IMR-90 (cell line): ENCODE data around the gene ENTPD3. TPM values are rescaled to one million over a fixed set of nuclear protein-coding genes. Genes with fewer than 3 reads are reported as not detected.
A peak's percentile ranks its signal among the peaks of the same experiment; 100 is the strongest.

Source experiments
- ATAC-seq: fragments of 200-7000 bp; cut with Tn5 transposase; 2 replicates; pipeline ENCODE4 v1.9.1; 2020; ENCODE audit warnings: low read depth, mild to moderate bottlenecking, moderate library complexity
- BruUV-seq: library from RNA; stranded (reverse); fragments of 400-500 nt; replicated peaks from 2 replicates; lab custom pipeline; 2021; lab: Mats Ljungman, UMichigan
- CTCF ChIA-PET: fragments of 300-600 bp; formaldehyde crosslinking; extraction: SDS; loops from one replicate; lab custom pipeline; 2021; ENCODE audit warnings: antibody characterized with exemption; lab: Yijun Ruan, JAX
- POLR2A ChIA-PET: fragments of 300-600 bp; sonication (Branson Sonifier 250); formaldehyde crosslinking; loops from one replicate; lab custom pipeline; 2022; ENCODE audit warnings: antibody characterized with exemption; ENCODE audit not compliant: unreplicated experiment; lab: Charles Lee
- DNase-seq: peaks from one replicate; pipeline ENCODE4 v3.0.0; 2013
- H2AFZ ChIP-seq: replicated peaks from 2 replicates; pipeline ENCODE3; 2013; ENCODE audit warnings: low read length, mild to moderate bottlenecking; ENCODE audit not compliant: poor library complexity
- H2AK5ac ChIP-seq: 2 replicates; pipeline ENCODE4 v1.6.1; 2013; ENCODE audit warnings: low read depth, low read length, inconsistent platforms
- H2AK9ac ChIP-seq: replicated peaks from 2 replicates; pipeline ENCODE3; 2013; ENCODE audit warnings: mild to moderate bottlenecking, low read depth, low read length, moderate library complexity; ENCODE audit not compliant: poor library complexity
- H2BK120ac ChIP-seq: 2 replicates; pipeline ENCODE4 v1.6.1; 2013; ENCODE audit warnings: low read depth, low read length, inconsistent platforms
- H2BK15ac ChIP-seq: 3 replicates; pipeline ENCODE4 v1.6.1; 2013; ENCODE audit warnings: low read depth, low read length, inconsistent platforms
- H2BK20ac ChIP-seq: 2 replicates; pipeline ENCODE4 v1.6.1; 2013; ENCODE audit warnings: low read depth, mild to moderate bottlenecking, inconsistent platforms, low read length, moderate library complexity
- H2BK5ac ChIP-seq: 2 replicates; pipeline ENCODE4 v1.6.1; 2013; ENCODE audit warnings: mild to moderate bottlenecking, low read depth, low read length, inconsistent platforms; ENCODE audit not compliant: poor library complexity, severe bottlenecking
- H3K14ac ChIP-seq: replicated peaks from 2 replicates; pipeline ENCODE4 v1.6.1; 2013; ENCODE audit warnings: low read depth, low read length, inconsistent platforms
- H3K18ac ChIP-seq: 2 replicates; pipeline ENCODE4 v1.6.1; 2013; ENCODE audit warnings: low read depth, low read length, control low read depth
- H3K23ac ChIP-seq: 2 replicates; pipeline ENCODE4 v1.6.1; 2013; ENCODE audit warnings: low read depth, low read length, inconsistent platforms
- H3K27ac ChIP-seq: 2 replicates; pipeline ENCODE4 v1.5.1; 2013; ENCODE audit warnings: mild to moderate bottlenecking, control low read depth, low read length; ENCODE audit not compliant: insufficient read depth
- H3K27me3 ChIP-seq: 2 replicates; pipeline ENCODE4 v1.6.1; 2013; ENCODE audit warnings: low read length; ENCODE audit not compliant: control insufficient read depth, insufficient read depth
- H3K36me3 ChIP-seq: 2 replicates; pipeline ENCODE4 v1.6.1; 2013; ENCODE audit warnings: low read length, mixed read lengths; ENCODE audit not compliant: control insufficient read depth, insufficient read depth
- H3K4ac ChIP-seq: 2 replicates; pipeline ENCODE4 v1.6.1; 2013; ENCODE audit warnings: low read depth, low read length, inconsistent platforms
- H3K4me1 ChIP-seq: 2 replicates; pipeline ENCODE4 v1.6.1; 2013; ENCODE audit warnings: low read length, mixed read lengths; ENCODE audit not compliant: control insufficient read depth, insufficient read depth
- H3K4me2 ChIP-seq: 2 replicates; pipeline ENCODE4 v1.6.1; 2013; ENCODE audit warnings: low read depth, mild to moderate bottlenecking, control low read depth, low read length, moderate library complexity
- H3K4me3 ChIP-seq: 2 replicates; pipeline ENCODE4 v1.5.1; 2013; ENCODE audit warnings: low read depth, mild to moderate bottlenecking, control low read depth, low read length, moderate library complexity; ENCODE audit not compliant: insufficient read depth
- H3K56ac ChIP-seq: 2 replicates; pipeline ENCODE4 v1.6.1; 2013; ENCODE audit warnings: low read length, inconsistent platforms; ENCODE audit not compliant: insufficient read depth; ENCODE audit errors: extremely low read depth
- H3K79me1 ChIP-seq, 2 experiments: 2 replicates each; pipeline ENCODE4 v1.6.1; 2013; ENCODE audit warnings: low read length in 2 of 2, inconsistent platforms in 1 of 2, low read depth in 1 of 2
- H3K9ac ChIP-seq: 2 replicates; pipeline ENCODE4 v1.6.1; 2013; ENCODE audit warnings: low read depth, low read length, control low read depth
- H3K9me1 ChIP-seq: 2 replicates; pipeline ENCODE4 v1.6.1; 2013; ENCODE audit warnings: low read length, inconsistent platforms; ENCODE audit not compliant: insufficient read depth
- H3K9me3 ChIP-seq: 2 replicates; pipeline ENCODE4 v1.6.1; 2013; ENCODE audit warnings: low read length; ENCODE audit not compliant: control insufficient read depth, insufficient read depth
- H4K20me1 ChIP-seq: 2 replicates; pipeline ENCODE4 v1.6.1; 2013; ENCODE audit warnings: low read length, inconsistent platforms; ENCODE audit not compliant: insufficient read depth
- H4K5ac ChIP-seq: 2 replicates; pipeline ENCODE4 v1.6.1; 2013; ENCODE audit warnings: mild to moderate bottlenecking, low read depth, low read length, control low read depth
- H4K8ac ChIP-seq, 2 experiments: 2 replicates each; pipeline ENCODE4 v1.6.1; 2013; ENCODE audit warnings: low read depth in 2 of 2, low read length in 2 of 2, control low read depth in 1 of 2, inconsistent platforms in 1 of 2
- H4K91ac ChIP-seq: 2 replicates; pipeline ENCODE4 v1.6.1; 2013; ENCODE audit warnings: low read depth, low read length, inconsistent platforms; ENCODE audit not compliant: insufficient read depth
- MXI1 ChIP-seq: IDR thresholded peaks from 2 replicates; pipeline ENCODE4 v1.6.1; 2012; ENCODE audit warnings: low read depth, mild to moderate bottlenecking, low read length, moderate library complexity, borderline replicate concordance
- NFE2L2 ChIP-seq: fragments of 150-350 bp; IDR thresholded peaks from 2 replicates; pipeline ENCODE4 v1.6.1; 2016; ENCODE audit warnings: low read depth, mild to moderate bottlenecking, low read length
- POLR2A ChIP-seq: IDR thresholded peaks from 2 replicates; pipeline ENCODE4 v1.6.1; 2012; ENCODE audit warnings: mild to moderate bottlenecking, low read depth, low read length
- RAD21 ChIP-seq: IDR thresholded peaks from 2 replicates; pipeline ENCODE4 v1.6.1; 2012; ENCODE audit warnings: low read length, improper control_type of control experiment
- RCOR1 ChIP-seq: IDR thresholded peaks from 2 replicates; pipeline ENCODE4 v1.6.1; 2012; ENCODE audit warnings: mild to moderate bottlenecking, low read length, improper control_type of control experiment; ENCODE audit not compliant: insufficient replicate concordance
- WGBS, 2 experiments: methylation state at CpG; one replicate each; pipeline versions ENCODE4 v1.1.5 to v1.1.7; 2013; ENCODE audit warnings: missing lambda C conversion rate in 2 of 2; ENCODE audit not compliant: insufficient read length in 1 of 2; ENCODE audit errors: extremely low coverage in 2 of 2; 5-methylcytosine and 5-hydroxymethylcytosine counted together
- dilution Hi-C: fragments of 300-500 bp; cut with HindIII; formaldehyde crosslinking; loops from one replicate; pipeline ENCODE4 v1.14.3; 2018; ENCODE audit warnings: low sequenced_read_pairs; ENCODE audit not compliant: unreplicated experiment
- in situ Hi-C: fragments of 300-500 bp; cut with MboI; formaldehyde crosslinking; loops from 3 replicates; pipeline ENCODE4 v1.14.3; 2019; ENCODE audit warnings: low sequenced_read_pairs, inconsistent platforms, mixed read lengths
- intact Hi-C: fragments of 100-400 bp; cut with micrococcal nuclease; formaldehyde crosslinking; loops from 2 replicates; pipeline ENCODE4 v1.10.0; 2022
- polyA plus RNA-seq, 3 experiments: library from polyadenylated mRNA; depleted of rRNA; stranded (reverse); fragments of >200 nt; gene quantifications; 2 replicates each; pipeline ENCODE4 v1.2.3, GENCODE V29; 2012; ENCODE audit warnings: low replicate concordance in 1 of 3
- total RNA-seq: library from RNA; depleted of rRNA; stranded (reverse); fragments of >200 nt; gene quantifications from 2 replicates; pipeline ENCODE4 v1.2.3, GENCODE V29; 2012
- TF ChIP-seq, protein P1 (sequence below): fragments of 150-350 bp; IDR thresholded peaks from 2 replicates; pipeline ENCODE4 v1.6.1; 2017; ENCODE audit warnings: mild to moderate bottlenecking, antibody characterized with exemption, low read length, low read depth

Gene ENTPD3
- total and polyA plus RNA-seq, 2 of the 4 experiments (the other 2 are of a cell fraction), result not detected

DNA sequence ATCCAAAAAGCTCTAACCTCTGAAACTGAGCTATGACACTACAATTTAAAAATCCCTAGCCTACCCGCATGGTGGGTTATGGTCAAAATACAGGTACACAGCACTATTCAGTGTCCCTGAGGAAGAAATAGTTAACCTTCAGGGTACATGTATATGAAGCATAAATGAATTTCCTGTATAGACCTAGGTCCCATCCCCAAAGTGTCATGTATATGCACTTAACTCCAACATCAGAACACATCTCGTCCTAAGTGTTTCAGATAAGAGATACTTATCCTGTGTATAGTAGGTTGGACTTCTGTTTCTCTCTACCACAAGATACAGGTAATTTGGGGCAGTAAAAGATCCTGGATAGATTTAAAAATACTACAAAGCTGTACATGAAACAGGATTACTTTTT, 76.6 kb downstream of the ENTPD3 start:
- Histone ChIP-seq H3K18ac (no peak overlapping the region), H2AFZ (no peak overlapping the region), H3K9me3 (no peaks in the 10 kb centered on the region), H4K91ac (no peak overlapping the region), H4K20me1 (peaks cover 14% of the 10 kb centered on the region), H3K4me3 (no peak overlapping the region), H3K9me1 (peaks cover 2% of the 10 kb centered on the region; the same call in 1 of the 2 replicates), H2BK15ac (no peak overlapping the region), H3K36me3 (peaks cover 40% of the 10 kb centered on the region), H3K79me1 (peaks cover 8 to 22% of the 10 kb centered on the region in 2 experiments), H3K27me3 (no peaks in the 10 kb centered on the region), H2AK5ac (no peak overlapping the region), H2BK5ac (no peak overlapping the region), H3K27ac (no peak overlapping the region), H3K4me1 (no peaks in the 10 kb centered on the region), H2BK120ac (no peak overlapping the region), H2AK9ac (no peak overlapping the region), H3K14ac (no peak overlapping the region), H3K4ac (no peak overlapping the region), H3K4me2 (no peak overlapping the region), H3K56ac (no peak overlapping the region), H2BK20ac (no peak overlapping the region), H4K8ac (no peak overlapping the region), H4K5ac (no peak overlapping the region), H3K9ac (no peak overlapping the region), H3K23ac (no peak overlapping the region)
- TF ChIP-seq RCOR1 (no peak), POLR2A (peak; percentile 9; the same call in 1 of the 2 replicates), MXI1 (no peak), RAD21 (no peak), NFE2L2 (no peak)
- TF ChIP-seq, protein P1, sequence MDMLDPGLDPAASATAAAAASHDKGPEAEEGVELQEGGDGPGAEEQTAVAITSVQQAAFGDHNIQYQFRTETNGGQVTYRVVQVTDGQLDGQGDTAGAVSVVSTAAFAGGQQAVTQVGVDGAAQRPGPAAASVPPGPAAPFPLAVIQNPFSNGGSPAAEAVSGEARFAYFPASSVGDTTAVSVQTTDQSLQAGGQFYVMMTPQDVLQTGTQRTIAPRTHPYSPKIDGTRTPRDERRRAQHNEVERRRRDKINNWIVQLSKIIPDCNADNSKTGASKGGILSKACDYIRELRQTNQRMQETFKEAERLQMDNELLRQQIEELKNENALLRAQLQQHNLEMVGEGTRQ, result no peak
- ChIA-PET POLR2A (interaction anchor here (0.6 kb wide), 1 partner anchor 155 kb away, joined by 4 read pairs; no protein-coding TSS in a partner anchor), CTCF (interaction anchor here (0.6 kb wide), 1 partner anchor 56 kb away, joined by 3 read pairs; no protein-coding TSS in a partner anchor)
- no TSS peak for BruUV-seq
- ATAC-seq (no peak), DNase-seq (no peak)
- no CpG with 5 or more reads among the region's 2 CpGs for WGBS, 2 experiments
- dilution Hi-C loops, result no loop called here
- in situ Hi-C loops, result no loop called here
- intact Hi-C loops, result no loop called here
